SK-N-SH (cell line): ENCODE data around the gene AFP.

ENCODE experiments used
- CHD2 ChIP-seq: fragments of 150-350 bp; IDR thresholded peaks from 2 replicates; pipeline ENCODE4 v1.6.1; 2018; ENCODE audit warnings: low read length; ENCODE audit not compliant: partially characterized antibody
- ELF1 ChIP-seq: IDR thresholded peaks from 2 replicates; pipeline ENCODE4 v1.4.0; 2012
- EP300 ChIP-seq, 2 experiments: IDR thresholded peaks; 2 replicates each; pipeline versions ENCODE4 v1.4.0 to v1.6.1; 2012; ENCODE audit warnings: borderline replicate concordance in 1 of 2, low read depth in 1 of 2, low read length in 1 of 2
- JUND ChIP-seq: IDR thresholded peaks from 2 replicates; pipeline ENCODE4 v1.4.0; 2012
- MXI1 ChIP-seq: IDR thresholded peaks from 2 replicates; pipeline ENCODE4 v1.6.1; 2012; ENCODE audit warnings: mild to moderate bottlenecking, low read depth, low read length, improper control_type of control experiment
- NFIC ChIP-seq: IDR thresholded peaks from 2 replicates; pipeline ENCODE4 v1.4.0; 2012; ENCODE audit warnings: borderline replicate concordance
- POLR2AphosphoS5 ChIP-seq: IDR thresholded peaks from 2 replicates; pipeline ENCODE4 v1.6.1; 2012; ENCODE audit warnings: low read depth, low read length
- RAD21 ChIP-seq: IDR thresholded peaks from 2 replicates; pipeline ENCODE4 v1.6.1; 2012; ENCODE audit warnings: mild to moderate bottlenecking, low read length
- SIN3A ChIP-seq: IDR thresholded peaks from 2 replicates; pipeline ENCODE4 v1.6.1; 2012; ENCODE audit warnings: low read depth, mild to moderate bottlenecking, low read length, moderate library complexity, borderline replicate concordance
- YY1 ChIP-seq: IDR thresholded peaks from 2 replicates; pipeline ENCODE4 v1.4.0; 2012; ENCODE audit warnings: low read depth, mild to moderate bottlenecking
- TF ChIP-seq, protein P1 (sequence below): fragments of 200-600 bp; sonication (generic); IDR thresholded peaks from 2 replicates; pipeline ENCODE4 v1.6.1; 2017; ENCODE audit warnings: antibody characterized with exemption, mild to moderate bottlenecking, moderate library complexity
- TF ChIP-seq, protein P2 (sequence below): fragments of 150-350 bp; IDR thresholded peaks from 2 replicates; pipeline ENCODE4 v1.6.1; 2017; ENCODE audit warnings: antibody characterized with exemption, low read length, low read depth, borderline replicate concordance
- TF ChIP-seq, protein P3 (sequence below): IDR thresholded peaks from 2 replicates; pipeline ENCODE4 v1.4.0; 2012; ENCODE audit warnings: low read depth

DNA sequence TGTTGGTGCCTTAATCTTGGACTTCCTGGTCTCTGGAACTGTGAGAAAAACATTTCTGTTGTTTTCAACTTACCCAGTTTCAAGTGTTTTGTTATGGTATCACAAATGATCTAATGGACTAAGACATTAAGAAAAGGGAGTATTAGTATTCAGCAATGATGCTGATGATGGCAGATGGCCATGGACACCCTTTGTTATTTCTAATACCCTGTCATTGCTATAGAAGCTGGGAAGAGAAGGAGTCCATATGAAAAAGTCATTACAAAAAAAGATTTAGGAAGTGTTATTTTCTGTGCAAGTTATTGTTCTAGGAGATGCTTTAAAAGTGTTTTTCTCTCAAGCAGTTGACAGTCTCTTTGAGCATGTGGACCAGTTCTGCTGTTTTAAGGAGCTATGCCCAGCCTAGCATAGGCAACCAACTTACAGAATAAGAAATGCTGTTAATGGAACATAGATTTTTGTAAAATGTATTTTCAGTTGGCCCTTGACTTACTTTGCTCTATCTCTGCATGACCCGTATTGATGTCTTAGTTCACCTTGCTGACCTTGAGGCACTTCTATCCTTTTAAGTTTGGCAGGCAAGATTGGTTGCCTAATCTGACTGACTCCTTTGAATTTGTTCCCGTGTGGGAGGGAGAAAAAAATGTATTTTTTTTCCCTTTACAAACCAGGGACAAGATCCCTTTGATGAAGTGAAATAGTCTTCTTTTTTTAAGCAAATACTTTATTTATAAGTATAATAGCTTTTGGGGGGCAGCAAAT lies 6.0 kb upstream of the AFP start:
- TF ChIP-seq, protein P1, sequence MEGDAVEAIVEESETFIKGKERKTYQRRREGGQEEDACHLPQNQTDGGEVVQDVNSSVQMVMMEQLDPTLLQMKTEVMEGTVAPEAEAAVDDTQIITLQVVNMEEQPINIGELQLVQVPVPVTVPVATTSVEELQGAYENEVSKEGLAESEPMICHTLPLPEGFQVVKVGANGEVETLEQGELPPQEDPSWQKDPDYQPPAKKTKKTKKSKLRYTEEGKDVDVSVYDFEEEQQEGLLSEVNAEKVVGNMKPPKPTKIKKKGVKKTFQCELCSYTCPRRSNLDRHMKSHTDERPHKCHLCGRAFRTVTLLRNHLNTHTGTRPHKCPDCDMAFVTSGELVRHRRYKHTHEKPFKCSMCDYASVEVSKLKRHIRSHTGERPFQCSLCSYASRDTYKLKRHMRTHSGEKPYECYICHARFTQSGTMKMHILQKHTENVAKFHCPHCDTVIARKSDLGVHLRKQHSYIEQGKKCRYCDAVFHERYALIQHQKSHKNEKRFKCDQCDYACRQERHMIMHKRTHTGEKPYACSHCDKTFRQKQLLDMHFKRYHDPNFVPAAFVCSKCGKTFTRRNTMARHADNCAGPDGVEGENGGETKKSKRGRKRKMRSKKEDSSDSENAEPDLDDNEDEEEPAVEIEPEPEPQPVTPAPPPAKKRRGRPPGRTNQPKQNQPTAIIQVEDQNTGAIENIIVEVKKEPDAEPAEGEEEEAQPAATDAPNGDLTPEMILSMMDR, result no peak
- TF ChIP-seq SIN3A, result no peak
- no peak for TF ChIP-seq MXI1
- TF ChIP-seq, protein P2, sequence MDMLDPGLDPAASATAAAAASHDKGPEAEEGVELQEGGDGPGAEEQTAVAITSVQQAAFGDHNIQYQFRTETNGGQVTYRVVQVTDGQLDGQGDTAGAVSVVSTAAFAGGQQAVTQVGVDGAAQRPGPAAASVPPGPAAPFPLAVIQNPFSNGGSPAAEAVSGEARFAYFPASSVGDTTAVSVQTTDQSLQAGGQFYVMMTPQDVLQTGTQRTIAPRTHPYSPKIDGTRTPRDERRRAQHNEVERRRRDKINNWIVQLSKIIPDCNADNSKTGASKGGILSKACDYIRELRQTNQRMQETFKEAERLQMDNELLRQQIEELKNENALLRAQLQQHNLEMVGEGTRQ, result no peak
- no peak for TF ChIP-seq JUND
- TF ChIP-seq ELF1, result no peak
- TF ChIP-seq EP300 (IDR thresholded peaks at IDR 0.05; ENCODE audit: borderline replicate concordance in 1 of 2, low read depth in 1 of 2, low read length in 1 of 2), result no peak
- TF ChIP-seq CHD2, result no peak
- no peak for TF ChIP-seq POLR2AphosphoS5
- TF ChIP-seq RAD21, result no peak
- TF ChIP-seq, protein P3, sequence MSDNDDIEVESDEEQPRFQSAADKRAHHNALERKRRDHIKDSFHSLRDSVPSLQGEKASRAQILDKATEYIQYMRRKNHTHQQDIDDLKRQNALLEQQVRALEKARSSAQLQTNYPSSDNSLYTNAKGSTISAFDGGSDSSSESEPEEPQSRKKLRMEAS, result no peak
- no peak for TF ChIP-seq YY1
- no peak for TF ChIP-seq NFIC
